GM23338 (cell line): ENCODE measurements around the gene BMPR1B. TPM values are rescaled to one million over a fixed set of nuclear protein-coding genes. Genes with fewer than 3 reads are reported as not detected.

ENCODE experiments used
- ATAC-seq: fragments of 200-7000 bp; cut with Tn5 transposase; 3 replicates; pipeline ENCODE4 v1.9.1; 2020
- DNase-seq: peaks from one replicate; pipeline ENCODE4 v3.0.0-alpha.2; 2015; ENCODE audit warnings: low spot score
- H2AFZ ChIP-seq: fragments of 200-600 bp; sonication (generic); 2 replicates; pipeline ENCODE4 v1.8.0; 2016; ENCODE audit warnings: antibody characterized with exemption, mild to moderate bottlenecking, moderate library complexity
- H3F3A ChIP-seq: fragments of 200-600 bp; sonication (generic); replicated peaks from 2 replicates; pipeline ENCODE4 v1.8.0; 2017; ENCODE audit warnings: antibody characterized with exemption, mixed run types, low read depth
- H3K27ac ChIP-seq: fragments of 200-600 bp; sonication (generic); 2 replicates; pipeline ENCODE4 v1.6.1; 2016; ENCODE audit warnings: low read depth
- H3K27me3 ChIP-seq: fragments of 200-600 bp; sonication (generic); 2 replicates; pipeline ENCODE4 v1.8.0; 2016; ENCODE audit warnings: mild to moderate bottlenecking, mixed run types, moderate library complexity; ENCODE audit not compliant: insufficient read depth
- H3K36me3 ChIP-seq: fragments of 200-600 bp; sonication (generic); 2 replicates; pipeline ENCODE4 v1.8.0; 2016; ENCODE audit warnings: mild to moderate bottlenecking; ENCODE audit not compliant: insufficient read depth
- H3K4me1 ChIP-seq: fragments of 200-600 bp; sonication (generic); 2 replicates; pipeline ENCODE4 v1.8.0; 2016; ENCODE audit warnings: mild to moderate bottlenecking, moderate library complexity; ENCODE audit not compliant: insufficient read depth
- H3K4me2 ChIP-seq: fragments of 200-600 bp; sonication (generic); 2 replicates; pipeline ENCODE4 v1.7.1; 2017; ENCODE audit warnings: mixed run types
- H3K4me3 ChIP-seq: fragments of 200-600 bp; sonication (generic); 2 replicates; pipeline ENCODE4 v1.6.1; 2016; ENCODE audit warnings: mixed run types
- H3K79me2 ChIP-seq: fragments of 200-600 bp; sonication (generic); replicated peaks from 2 replicates; pipeline ENCODE4 v1.8.0; 2017; ENCODE audit warnings: mild to moderate bottlenecking; ENCODE audit not compliant: insufficient read depth
- H3K9me2 ChIP-seq: fragments of 200-600 bp; sonication (generic); 2 replicates; pipeline ENCODE4 v1.8.0; 2017; ENCODE audit not compliant: insufficient read depth
- H4K20me1 ChIP-seq: fragments of 200-600 bp; sonication (generic); replicated peaks from 2 replicates; pipeline ENCODE4 v1.8.0; 2017; ENCODE audit warnings: mild to moderate bottlenecking; ENCODE audit not compliant: insufficient read depth
- H3K27ac Mint-ChIP-seq: 2 replicates; pipeline ENCODE4 v1.8.0; 2020; ENCODE audit warnings: inconsistent platforms, mild to moderate bottlenecking, moderate library complexity, mixed read lengths
- H3K27me3 Mint-ChIP-seq: 3 replicates; pipeline ENCODE4 v1.8.0; 2022; ENCODE audit warnings: low read depth, mild to moderate bottlenecking, moderate library complexity, mixed read lengths, inconsistent platforms; ENCODE audit not compliant: insufficient read depth, poor library complexity
- H3K36me3 Mint-ChIP-seq: 3 replicates; pipeline ENCODE4 v1.8.0; 2021; ENCODE audit warnings: low read depth, mild to moderate bottlenecking, inconsistent platforms, moderate library complexity, mixed read lengths
- H3K4me1 Mint-ChIP-seq: 3 replicates; pipeline ENCODE4 v1.8.0; 2020; ENCODE audit warnings: mild to moderate bottlenecking, inconsistent platforms, mixed read lengths
- H3K4me3 Mint-ChIP-seq: 3 replicates; pipeline ENCODE4 v1.8.0; 2021; ENCODE audit warnings: moderate library complexity, mild to moderate bottlenecking, inconsistent platforms, mixed read lengths
- H3K9me3 Mint-ChIP-seq: 3 replicates; pipeline ENCODE4 v1.8.0; 2020; ENCODE audit warnings: moderate library complexity, mild to moderate bottlenecking, inconsistent platforms, mixed read lengths
- CREB1 ChIP-seq: fragments of 250-450 bp; sonication (Bioruptor Pico); IDR thresholded peaks from 2 replicates; pipeline ENCODE4 v1.5.0; 2020; ENCODE audit warnings: low read depth, mild to moderate bottlenecking, moderate library complexity
- CTCF ChIP-seq, 2 experiments: fragments of 200-600 bp in 1 of 2; sonication (generic) in 1 of 2; conservative IDR thresholded peaks; 2 replicates each; pipeline versions ENCODE4 v1.5.1 to v1.6.1; 2016 to 2017; ENCODE audit warnings: antibody characterized with exemption in 2 of 2, low read depth in 2 of 2, mild to moderate bottlenecking in 2 of 2, moderate library complexity in 1 of 2
- EZH2phosphoT487 ChIP-seq: fragments of 200-600 bp; sonication (generic); IDR thresholded peaks from one replicate; pipeline ENCODE4 v1.8.1; 2018; ENCODE audit warnings: antibody characterized with exemption; ENCODE audit not compliant: unreplicated experiment
- JUNB ChIP-seq: IDR thresholded peaks from one replicate; pipeline ENCODE4 v1.6.1; 2016; ENCODE audit warnings: antibody characterized with exemption; ENCODE audit not compliant: unreplicated experiment
- STAT1 ChIP-seq: IDR thresholded peaks from one replicate; pipeline ENCODE4 v1.6.1; 2016; ENCODE audit warnings: antibody characterized with exemption; ENCODE audit not compliant: unreplicated experiment
- ZNF114 ChIP-seq: fragments of 250-450 bp; sonication (Bioruptor Pico); IDR thresholded peaks from 2 replicates; pipeline ENCODE4 v1.5.0; 2020; ENCODE audit warnings: mild to moderate bottlenecking, moderate library complexity
- ZNF462 ChIP-seq: fragments of 250-450 bp; sonication (Bioruptor Pico); IDR thresholded peaks from 2 replicates; pipeline ENCODE4 v1.5.0; 2020; ENCODE audit warnings: mild to moderate bottlenecking, moderate library complexity
- polyA plus RNA-seq: library from polyadenylated mRNA; unstranded; fragments of >200 nt; fragmentation: Nextera tagmentation; extraction: Ambion mirVana; gene quantifications from 2 replicates; pipeline ENCODE4 v1.2.1, GENCODE V29; 2016
- total RNA-seq: library from RNA; depleted of rRNA; stranded (reverse); fragments of >200 nt; shearing (Covaris generic); gene quantifications from 2 replicates; pipeline ENCODE4 v1.2.3, GENCODE V29; 2014

The BMPR1B gene
- total and polyA plus RNA-seq, 2 experiments from 2014 or later, result 0.48 to 1.0 TPM

DNA sequence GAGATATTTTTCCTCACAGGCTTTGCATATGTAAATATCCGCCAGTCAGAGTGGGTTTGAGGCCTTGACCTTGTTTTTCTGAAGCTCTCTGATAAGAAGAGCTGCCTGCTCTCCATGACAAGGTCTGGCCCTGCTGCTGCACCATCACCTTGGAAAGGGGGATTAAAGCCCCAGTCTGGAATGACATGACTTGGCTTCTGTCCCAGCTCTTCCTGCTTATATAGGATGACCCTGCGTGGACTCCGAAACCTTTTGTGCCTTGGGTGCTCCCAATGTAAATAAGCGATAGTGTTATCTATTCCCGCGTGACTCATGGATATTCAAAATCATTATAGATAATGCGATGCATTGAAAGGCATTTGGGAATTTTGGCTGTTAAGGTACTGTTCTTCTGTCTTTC lies 139.3 kb downstream of the BMPR1B start (continued):
- TF ChIP-seq ZNF462 (CRISPR knock-in tag), result peak; percentile 98
- TF ChIP-seq JUNB, result no peak

DNA sequence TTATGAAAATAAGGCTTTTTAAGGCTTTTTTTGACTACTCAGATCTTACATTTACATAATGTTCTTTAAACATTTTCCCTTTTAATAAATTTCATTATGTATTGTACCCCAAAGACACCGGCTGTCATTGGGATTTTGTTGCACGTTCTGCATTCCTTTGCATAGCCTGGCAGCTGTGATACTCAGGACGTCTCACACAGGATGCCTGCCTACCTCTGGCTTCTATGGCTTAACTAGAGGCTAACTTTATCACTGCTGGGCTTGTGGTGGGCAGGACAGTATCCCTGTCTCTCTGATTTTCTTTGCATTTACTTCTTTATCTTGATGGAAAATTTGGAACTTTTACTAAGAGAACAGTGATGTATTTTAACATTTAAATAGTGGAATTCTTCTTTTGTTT lies 147.8 kb downstream of the BMPR1B start:
- H3K36me3 Mint-ChIP-seq, result no peaks in the 10 kb centered on the region
- no peak for TF ChIP-seq JUNB
- TF ChIP-seq CREB1 (CRISPR knock-in tag), result no peak
- no peak for TF ChIP-seq EZH2phosphoT487
- TF ChIP-seq ZNF462 (CRISPR knock-in tag), result no peak
- no peak for TF ChIP-seq STAT1
- no peak for TF ChIP-seq ZNF114 (CRISPR knock-in tag)
- no peak for TF ChIP-seq CTCF (conservative IDR thresholded peaks at IDR 0.05; ENCODE audit: low read depth in 2 of 2)

More for the DNA sequence above, 147.8 kb downstream of the BMPR1B start:
- ATAC-seq (peak; percentile 62), DNase-seq (peak; percentile 32)
- H3K27me3 Mint-ChIP-seq, result no peaks in the 10 kb centered on the region
- peaks cover 11% of the 10 kb centered on the region for H3K4me1 Mint-ChIP-seq
- Histone ChIP-seq H3K36me3 (no peaks in the 10 kb centered on the region), H3K27ac (no peak overlapping the region), H3K27me3 (no peaks in the 10 kb centered on the region), H3K4me2 (no peak overlapping the region), H4K20me1 (no peaks in the 10 kb centered on the region), H3K4me3 (no peak overlapping the region), H2AFZ (no peak overlapping the region), H3F3A (no peaks in the 10 kb centered on the region), H3K79me2 (no peaks in the 10 kb centered on the region), H3K9me2 (no peaks in the 10 kb centered on the region), H3K4me1 (peaks cover 15% of the 10 kb centered on the region)
- no peaks in the 10 kb centered on the region for H3K9me3 Mint-ChIP-seq
- no peak overlapping the region for H3K27ac Mint-ChIP-seq
- H3K4me3 Mint-ChIP-seq, result no peak overlapping the region
